ENCODE results near the gene RCHY1.

Gene RCHY1

GRCh38 chr4:75498041-75498440 lies 16.2 kb downstream of the RCHY1 start:
- TF ChIP-seq TCF12 (IDR thresholded peaks at IDR 0.05; ENCODE audit: low read depth), result no peak
- TF ChIP-seq FOXM1 (IDR thresholded peaks at IDR 0.05; ENCODE audit: borderline replicate concordance, low read depth), result no peak
- TF ChIP-seq NFIC (IDR thresholded peaks at IDR 0.05), result no peak
- TF ChIP-seq ZBTB7A (IDR thresholded peaks at IDR 0.05; ENCODE audit: low read depth), result no peak
- TF ChIP-seq YY1 (IDR thresholded peaks at IDR 0.05; ENCODE audit: low read depth), result no peak
- TF ChIP-seq RAD21 (IDR thresholded peaks at IDR 0.05; ENCODE audit: low read depth), result no peak
- TF ChIP-seq MAX (IDR thresholded peaks at IDR 0.05), result no peak
- no peak for TF ChIP-seq TEAD4 (IDR thresholded peaks at IDR 0.05)
- no peak for TF ChIP-seq TAF1 (IDR thresholded peaks at IDR 0.05; ENCODE audit: low read depth)
- no peak for TF ChIP-seq CEBPB (IDR thresholded peaks at IDR 0.05)
- TF ChIP-seq USF1 (IDR thresholded peaks at IDR 0.05), result no peak
- no peak for TF ChIP-seq REST (IDR thresholded peaks at IDR 0.05; ENCODE audit: low read depth)
- no peak for TF ChIP-seq EP300 (IDR thresholded peaks at IDR 0.05; ENCODE audit: borderline replicate concordance)
- TF ChIP-seq EGR1 (IDR thresholded peaks at IDR 0.05), result no peak
- no peak for TF ChIP-seq CREB1 (IDR thresholded peaks at IDR 0.05; ENCODE audit: low read depth)

- TF ChIP-seq TAF1 (IDR thresholded peaks at IDR 0.05; ENCODE audit: low read depth) (no peak), EGR1 (IDR thresholded peaks at IDR 0.05) (no peak), FOXM1 (IDR thresholded peaks at IDR 0.05; ENCODE audit: borderline replicate concordance, low read depth) (no peak), USF1 (IDR thresholded peaks at IDR 0.05) (no peak)
These were observed 17.1 kb downstream of the RCHY1 start for GRCh38 chr4:75497133-75497532.

GRCh38 chr4:75496406-75496805 lies 17.8 kb downstream of the RCHY1 start:
- TF ChIP-seq USF1 (IDR thresholded peaks at IDR 0.05) (no peak), ZBTB7A (IDR thresholded peaks at IDR 0.05; ENCODE audit: low read depth) (no peak), TAF1 (IDR thresholded peaks at IDR 0.05; ENCODE audit: low read depth) (no peak), TCF12 (IDR thresholded peaks at IDR 0.05; ENCODE audit: low read depth) (no peak), EGR1 (IDR thresholded peaks at IDR 0.05) (no peak), MAX (IDR thresholded peaks at IDR 0.05) (no peak)

GRCh38 chr4:75495476-75495875 lies 18.7 kb downstream of the RCHY1 start:
- TF ChIP-seq RAD21 (IDR thresholded peaks at IDR 0.05; ENCODE audit: low read depth) (no peak), TCF12 (IDR thresholded peaks at IDR 0.05; ENCODE audit: low read depth) (no peak), MAX (IDR thresholded peaks at IDR 0.05) (no peak), TEAD4 (IDR thresholded peaks at IDR 0.05) (no peak), TAF1 (IDR thresholded peaks at IDR 0.05; ENCODE audit: low read depth) (no peak), CREB1 (IDR thresholded peaks at IDR 0.05; ENCODE audit: low read depth) (no peak), NFIC (IDR thresholded peaks at IDR 0.05) (no peak), CEBPB (IDR thresholded peaks at IDR 0.05) (no peak), ZBTB7A (IDR thresholded peaks at IDR 0.05; ENCODE audit: low read depth) (no peak), REST (IDR thresholded peaks at IDR 0.05; ENCODE audit: low read depth) (no peak), USF1 (IDR thresholded peaks at IDR 0.05) (no peak)

- no peak for TF ChIP-seq YY1 (IDR thresholded peaks at IDR 0.05; ENCODE audit: low read depth)
- no peak for TF ChIP-seq CEBPB (IDR thresholded peaks at IDR 0.05)
- no peak for TF ChIP-seq TEAD4 (IDR thresholded peaks at IDR 0.05)
- TF ChIP-seq EP300 (IDR thresholded peaks at IDR 0.05; ENCODE audit: borderline replicate concordance), result no peak
- no peak for TF ChIP-seq RAD21 (IDR thresholded peaks at IDR 0.05; ENCODE audit: low read depth)
- TF ChIP-seq EGR1 (IDR thresholded peaks at IDR 0.05), result no peak
- no peak for TF ChIP-seq NFIC (IDR thresholded peaks at IDR 0.05)
- TF ChIP-seq MAX (IDR thresholded peaks at IDR 0.05), result no peak
- no peak for TF ChIP-seq ZBTB7A (IDR thresholded peaks at IDR 0.05; ENCODE audit: low read depth)
- TF ChIP-seq CREB1 (IDR thresholded peaks at IDR 0.05; ENCODE audit: low read depth), result no peak
- TF ChIP-seq TAF1 (IDR thresholded peaks at IDR 0.05; ENCODE audit: low read depth), result no peak
- no peak for TF ChIP-seq USF1 (IDR thresholded peaks at IDR 0.05)
- no peak for TF ChIP-seq TCF12 (IDR thresholded peaks at IDR 0.05; ENCODE audit: low read depth)
- no peak for TF ChIP-seq REST (IDR thresholded peaks at IDR 0.05; ENCODE audit: low read depth)
- TF ChIP-seq FOXM1 (IDR thresholded peaks at IDR 0.05; ENCODE audit: borderline replicate concordance, low read depth), result no peak
These were observed 19.6 kb downstream of the RCHY1 start for GRCh38 chr4:75494563-75494962.

Data from Ishikawa (cell line).